Measurements from ENCODE around the gene FBXO27.
"Not testable (repeated sequence)": the region's sequence is repeated elsewhere in the genome, so short reads cannot be mapped to it uniquely, and the experiment has no call there.

The FBXO27 gene, protein sequence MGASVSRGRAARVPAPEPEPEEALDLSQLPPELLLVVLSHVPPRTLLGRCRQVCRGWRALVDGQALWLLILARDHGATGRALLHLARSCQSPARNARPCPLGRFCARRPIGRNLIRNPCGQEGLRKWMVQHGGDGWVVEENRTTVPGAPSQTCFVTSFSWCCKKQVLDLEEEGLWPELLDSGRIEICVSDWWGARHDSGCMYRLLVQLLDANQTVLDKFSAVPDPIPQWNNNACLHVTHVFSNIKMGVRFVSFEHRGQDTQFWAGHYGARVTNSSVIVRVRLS

DNA sequence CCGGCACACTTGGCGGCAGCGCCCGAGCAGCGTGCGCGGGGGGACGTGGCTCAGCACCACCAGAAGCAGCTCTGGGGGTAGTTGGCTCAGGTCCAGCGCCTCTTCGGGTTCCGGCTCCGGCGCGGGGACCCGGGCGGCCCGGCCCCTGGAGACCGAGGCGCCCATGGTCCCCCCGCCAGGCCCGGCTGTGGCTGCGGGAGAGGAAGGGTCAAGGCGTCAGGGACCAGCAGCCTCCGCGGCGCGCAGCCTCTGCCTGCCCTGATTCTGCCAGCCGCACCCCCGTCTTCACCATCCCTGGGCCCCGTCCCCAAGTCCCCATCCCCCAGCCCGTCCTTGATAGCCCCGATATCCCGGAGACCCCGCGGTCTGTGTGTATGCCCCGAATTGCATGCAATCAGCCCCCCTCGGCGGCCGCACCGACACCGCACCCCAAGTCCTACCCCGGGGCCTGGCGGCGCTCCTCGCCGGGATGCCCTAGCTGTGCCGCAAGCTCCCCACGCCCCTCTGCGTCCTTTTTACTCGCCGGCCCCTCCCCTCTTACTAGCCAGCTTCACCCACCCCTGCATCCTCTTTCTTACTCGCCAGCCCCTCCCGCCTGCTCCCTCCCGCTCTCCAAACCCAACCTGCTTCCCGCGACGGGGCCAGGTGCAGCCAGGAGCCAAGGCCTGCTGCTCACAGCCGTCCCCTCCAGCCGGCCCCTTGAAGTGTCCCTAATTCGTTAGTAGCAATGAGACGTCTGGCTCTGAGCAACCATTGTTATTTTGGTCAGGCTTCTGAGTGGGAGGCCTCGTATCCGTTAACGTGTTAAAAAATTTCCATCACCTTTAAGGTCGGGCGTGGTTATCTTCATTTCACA is at the start of gene FBXO27:
Gene FBXO27 (minus strand): TSS at position 487 of the 856 bp plus-strand sequence. CDS start 322 bp downstream, at position 165.
- DNase-seq = peak in 1 of 2 donors; percentile 3

GRCh38 chr19:39080431-39080830 is 48.1 kb upstream of the FBXO27 start:
- no peak for DNase-seq

DNA sequence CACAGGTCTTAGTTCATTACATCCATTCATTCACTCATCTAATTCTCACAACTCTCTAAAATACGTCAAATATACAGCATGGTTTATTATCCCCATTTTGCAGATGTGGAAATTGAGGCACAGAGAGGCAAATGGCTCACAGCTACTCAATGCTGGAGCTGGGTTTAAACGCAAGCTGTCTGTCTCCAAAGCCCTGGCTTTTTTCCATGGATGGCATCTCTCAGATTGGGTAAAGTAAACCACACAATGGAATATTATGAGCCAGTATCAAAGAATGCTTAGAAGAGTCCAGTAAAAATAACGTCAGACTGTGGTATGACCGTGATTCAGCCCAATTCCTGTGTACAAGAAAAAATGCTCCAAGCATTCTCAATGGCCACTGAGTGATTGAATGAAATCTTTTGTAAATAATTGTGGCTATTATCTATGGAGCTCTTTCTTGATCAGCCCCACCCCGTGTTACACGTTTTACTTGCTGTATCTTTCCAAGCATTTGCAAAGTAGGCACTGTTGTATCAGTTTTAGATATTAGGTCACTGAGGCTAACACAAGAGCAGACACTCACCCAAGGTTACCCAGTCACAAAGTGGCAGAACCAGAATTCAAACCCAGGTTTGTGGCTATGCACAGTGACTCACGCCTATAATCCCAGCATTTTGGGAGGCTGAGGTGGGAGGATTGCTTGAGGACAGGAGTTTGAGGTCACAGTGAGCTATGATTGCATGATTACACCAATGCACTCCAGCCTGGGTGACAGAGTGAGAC is 46.3 kb upstream of the FBXO27 start:
- DNase-seq = no peak

GRCh38 chr19:39077323-39077722 is 45.0 kb upstream of the FBXO27 start:
- DNase-seq = no peak

DNA sequence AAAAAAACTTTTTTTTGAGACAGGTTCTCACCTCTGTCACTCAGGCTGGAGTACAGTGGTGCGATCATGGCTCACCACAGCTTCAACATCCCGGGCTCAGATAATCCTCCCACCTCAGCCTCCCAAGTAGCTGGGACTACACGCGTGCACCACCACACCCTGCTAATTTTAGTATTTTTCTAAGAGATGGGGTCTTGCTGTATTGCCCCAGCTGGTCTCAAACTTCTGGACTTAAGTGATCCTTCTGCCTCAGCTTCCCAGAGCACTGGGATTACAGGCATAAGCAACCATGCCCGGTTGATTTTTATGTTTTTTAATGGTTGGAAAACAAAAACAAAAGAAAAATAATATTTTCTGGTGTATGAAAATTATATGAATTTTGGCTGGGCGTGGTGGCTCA is 42.6 kb upstream of the FBXO27 start:
- DNase-seq = no peak

- no peak for DNase-seq
Observed at GRCh38 chr19:39074205-39074692, 41.9 kb upstream of the FBXO27 start.

GRCh38 chr19:39070888-39071287 is 38.5 kb upstream of the FBXO27 start:
- DNase-seq = no peak

DNA sequence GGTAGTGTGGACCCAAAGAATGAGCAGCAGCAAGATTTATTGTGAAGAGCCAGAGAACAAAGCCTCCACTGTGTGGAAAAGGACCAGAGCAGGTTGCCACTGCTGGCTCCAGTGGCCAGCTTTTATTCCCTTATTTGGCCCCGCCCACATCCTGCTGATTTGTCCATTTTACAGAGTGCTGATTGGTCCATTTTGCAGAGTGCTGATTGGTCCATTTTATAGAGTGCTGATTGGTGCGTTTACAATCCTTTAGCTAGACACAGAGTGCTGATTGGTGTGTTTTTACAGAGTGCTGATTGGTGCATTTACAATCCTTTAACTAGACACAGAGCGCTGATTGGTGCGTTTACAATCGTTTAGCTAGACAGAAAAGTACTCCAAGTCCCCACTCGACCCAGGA is 35.9 kb upstream of the FBXO27 start:
- not testable (repeated sequence) for DNase-seq

DNA sequence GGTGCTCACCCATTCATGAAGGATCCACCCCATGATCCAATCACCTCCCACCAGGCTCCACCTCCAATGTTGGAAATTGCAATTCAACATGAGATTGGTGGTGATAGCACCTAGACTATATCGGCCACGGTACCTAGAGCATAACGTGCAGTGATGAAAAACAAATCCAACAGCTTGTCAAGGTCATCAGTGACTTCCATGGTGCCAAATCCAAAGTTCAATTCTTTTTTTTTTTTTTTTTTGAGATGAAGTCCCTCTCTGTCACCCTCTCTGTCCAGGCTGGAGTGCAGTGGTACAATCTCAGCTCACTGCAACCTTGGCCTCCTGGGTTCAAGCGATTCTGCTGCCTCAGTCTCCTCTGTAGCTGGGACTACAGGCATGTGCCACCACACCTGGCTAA is 34.8 kb upstream of the FBXO27 start:
- DNase-seq = no peak

DNA sequence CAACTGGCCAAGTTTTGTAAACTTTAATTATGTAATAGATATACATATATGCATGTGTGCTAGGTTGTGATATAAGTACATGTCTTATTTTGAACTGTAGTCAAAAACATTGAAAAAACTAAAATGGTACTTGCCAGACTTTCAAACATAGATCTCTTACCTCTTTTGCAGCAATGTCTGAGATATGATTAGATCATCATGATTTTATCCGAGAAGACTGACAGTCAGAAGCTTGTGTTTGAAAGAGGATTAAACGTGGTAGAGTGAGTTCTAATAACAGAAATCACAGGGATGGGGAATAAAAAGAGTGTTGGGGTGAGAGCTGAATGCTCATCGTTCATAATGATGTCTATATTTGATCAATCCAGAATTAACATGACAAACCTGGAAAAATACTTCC is 33.6 kb upstream of the FBXO27 start:
- DNase-seq = no peak

DNA sequence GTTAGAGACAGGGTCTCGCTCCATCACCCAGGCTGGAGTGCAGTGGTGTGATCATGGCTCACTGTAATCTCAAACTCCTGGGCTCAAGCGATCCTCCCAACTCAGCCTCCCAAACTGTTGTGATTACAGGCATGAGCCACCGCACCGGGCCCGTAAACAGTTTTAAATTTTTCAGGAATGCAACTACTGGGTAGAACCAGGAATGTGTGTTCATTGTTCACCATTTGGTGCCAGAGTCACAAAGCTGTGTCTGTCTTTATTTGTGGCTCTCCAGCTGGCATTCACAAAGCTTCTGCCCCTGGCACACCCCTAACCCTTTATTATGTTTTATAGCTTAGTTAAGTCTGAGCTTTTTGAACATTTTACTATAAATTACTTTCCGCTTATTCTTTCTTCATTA is 32.1 kb upstream of the FBXO27 start:
- DNase-seq = no peak

GRCh38 chr19:39060171-39060570 is 27.8 kb upstream of the FBXO27 start:
- DNase-seq = no peak

DNA sequence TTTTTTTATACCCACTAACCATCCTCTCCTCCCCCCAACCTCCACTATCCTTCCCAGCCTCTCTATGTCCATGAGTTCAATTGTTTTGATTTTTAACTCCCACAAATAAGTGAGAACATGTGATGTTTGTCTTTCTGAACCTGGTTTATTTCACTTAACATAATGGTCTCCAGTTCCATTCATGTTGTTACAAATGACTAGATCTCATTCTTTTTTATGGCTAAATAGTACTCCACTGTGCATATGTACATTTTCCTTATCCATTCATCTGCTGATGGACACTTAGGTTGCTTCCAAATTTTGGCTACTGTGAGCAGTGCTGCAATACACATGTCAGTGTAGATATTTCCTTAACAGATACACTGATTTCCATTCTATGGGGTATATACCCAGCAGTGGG is 27.0 kb upstream of the FBXO27 start:
- no peak for DNase-seq

DNA sequence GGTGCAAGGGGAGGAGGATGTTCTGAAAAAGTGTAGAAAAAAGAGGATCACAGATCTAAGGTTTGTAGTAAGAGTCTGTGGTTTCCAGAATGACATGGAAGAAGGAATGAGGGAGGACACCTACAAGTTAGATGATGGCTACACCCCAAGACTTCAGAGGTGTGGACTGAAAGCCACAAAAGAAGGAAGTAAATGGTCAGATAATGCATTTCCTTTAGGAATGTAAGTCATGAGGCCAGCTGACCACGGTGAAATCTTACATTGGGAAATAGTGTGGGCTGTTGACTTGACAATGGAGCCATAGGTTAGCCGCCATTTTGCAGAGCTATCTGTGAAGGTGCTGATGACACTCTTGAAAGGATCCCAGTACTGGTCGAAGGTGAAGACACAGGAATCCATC is 25.3 kb upstream of the FBXO27 start:
- no peak for DNase-seq

GRCh38 chr19:39054091-39054470 is 21.7 kb upstream of the FBXO27 start:
- no peak for DNase-seq

GRCh38 chr19:39053276-39054090 is 21.1 kb upstream of the FBXO27 start:
- no peak for DNase-seq

GRCh38 chr19:39052846-39053245 is 20.5 kb upstream of the FBXO27 start:
- no peak for DNase-seq

- peak; percentile 59 to 66 for DNase-seq
Observed at GRCh38 chr19:39052243-39052746, 19.9 kb upstream of the FBXO27 start.

DNA sequence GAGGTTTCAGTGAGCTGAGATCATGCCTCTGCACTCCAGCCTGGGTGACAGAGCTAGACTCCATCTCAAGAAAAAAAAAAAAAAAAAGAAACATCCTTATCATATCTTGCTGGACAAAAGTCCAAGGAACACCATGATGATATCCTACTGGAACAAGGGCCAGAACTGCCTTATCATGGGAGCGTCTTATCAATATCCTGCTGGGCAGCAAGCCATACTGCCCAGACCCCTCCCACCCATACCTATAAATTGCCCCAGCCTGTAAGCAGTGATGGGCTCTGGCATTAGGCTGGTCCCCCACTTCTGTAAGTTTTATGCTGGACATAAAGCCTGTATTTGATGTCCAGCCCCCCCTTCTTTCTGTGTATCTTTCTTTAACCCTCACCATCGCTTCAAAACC is 14.7 kb upstream of the FBXO27 start:
- DNase-seq = no peak

DNA sequence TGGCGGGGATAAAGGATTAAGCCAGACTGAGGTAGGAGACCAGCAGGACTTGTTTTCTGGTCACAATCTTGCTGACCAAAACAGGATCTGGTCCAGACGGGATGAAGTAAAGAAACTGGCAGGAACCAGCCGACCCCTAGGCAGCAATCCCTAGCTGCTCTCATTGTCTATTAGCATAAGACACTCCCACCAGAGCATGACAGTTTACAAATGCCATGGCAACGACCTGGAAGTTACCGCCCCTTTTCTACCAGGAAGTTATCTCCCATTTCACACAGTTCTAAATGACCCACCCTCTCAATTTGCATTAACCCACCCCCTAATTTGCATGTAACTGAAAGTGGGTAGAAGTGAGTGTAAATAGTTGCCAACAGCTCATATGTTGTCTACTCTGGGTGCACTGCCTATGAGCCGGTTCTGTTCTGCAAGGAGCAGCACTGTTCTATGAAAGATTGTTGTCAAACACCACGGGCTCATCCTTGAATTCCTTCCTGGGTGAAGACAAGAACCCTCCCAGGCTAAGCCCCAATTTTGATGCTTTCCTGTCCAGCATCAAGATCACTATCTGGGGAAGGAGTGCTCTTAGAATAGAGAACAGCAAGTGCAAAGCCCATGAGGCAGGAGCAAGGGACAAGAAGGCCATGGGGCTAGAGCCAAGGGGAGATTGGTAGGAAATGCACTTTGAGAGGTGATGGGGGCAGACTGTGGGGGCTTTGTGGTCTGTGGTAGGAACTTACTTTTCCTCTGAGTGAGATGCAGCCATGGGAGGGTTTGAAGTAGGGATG is 13.9 kb upstream of the FBXO27 start:
- DNase-seq = no peak

DNA sequence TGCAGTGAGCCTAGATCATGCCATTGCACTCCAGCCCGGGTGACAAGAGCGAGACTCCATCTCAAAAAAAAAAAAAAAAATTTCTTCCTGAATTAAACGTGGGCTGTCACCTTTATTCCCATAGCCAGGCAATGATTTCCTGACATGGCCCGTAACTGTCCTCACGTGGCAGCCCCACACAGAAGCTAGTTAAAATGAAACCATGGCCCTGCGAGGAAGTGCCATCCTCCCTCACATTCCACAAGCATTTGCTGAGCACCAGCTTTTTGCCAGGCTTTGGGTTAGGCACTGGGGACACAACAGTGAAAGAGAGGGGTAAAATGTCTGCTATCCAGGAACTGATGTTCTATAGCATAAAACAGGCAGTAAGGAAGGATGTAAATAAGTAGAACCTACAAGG is 13.2 kb upstream of the FBXO27 start:
- DNase-seq = no peak

All from CD4-positive, alpha-beta T cell treated with Interleukin-4 for 1 hour (primary cell).